Activated naive CD8-positive, alpha-beta T cell treated with anti-CD3 and anti-CD28 coated beads, Interleukin-2, amount 50 U/mL, for 16 hours (primary cell): ENCODE measurements around the gene DOCK6.

ENCODE experiments used
- DNase-seq: peaks from one replicate; pipeline ENCODE4 v3.0.0-alpha.2; 2020; ENCODE audit warnings: low read depth, low spot score

The DOCK6 gene

DNA sequence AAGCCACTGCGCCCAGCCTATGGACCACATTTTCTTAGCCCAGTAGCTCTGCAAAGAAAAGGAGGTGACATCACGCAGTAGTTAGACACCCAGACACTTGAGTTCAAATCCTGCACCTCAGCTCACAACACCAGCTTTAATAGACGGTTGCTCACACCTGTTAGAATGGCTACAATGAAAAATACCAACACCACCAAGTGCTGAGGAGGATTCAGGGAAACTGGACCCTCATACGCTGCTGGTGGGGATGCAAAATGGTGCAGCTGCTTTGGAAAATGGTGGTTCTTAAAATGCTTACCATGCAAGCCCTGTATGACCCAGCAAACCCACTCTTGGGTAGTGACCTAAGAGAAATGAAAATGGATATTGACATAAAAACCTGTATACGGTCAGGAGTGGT is 11.7 kb upstream of the DOCK6 start:
- DNase-seq: no peak

DNA sequence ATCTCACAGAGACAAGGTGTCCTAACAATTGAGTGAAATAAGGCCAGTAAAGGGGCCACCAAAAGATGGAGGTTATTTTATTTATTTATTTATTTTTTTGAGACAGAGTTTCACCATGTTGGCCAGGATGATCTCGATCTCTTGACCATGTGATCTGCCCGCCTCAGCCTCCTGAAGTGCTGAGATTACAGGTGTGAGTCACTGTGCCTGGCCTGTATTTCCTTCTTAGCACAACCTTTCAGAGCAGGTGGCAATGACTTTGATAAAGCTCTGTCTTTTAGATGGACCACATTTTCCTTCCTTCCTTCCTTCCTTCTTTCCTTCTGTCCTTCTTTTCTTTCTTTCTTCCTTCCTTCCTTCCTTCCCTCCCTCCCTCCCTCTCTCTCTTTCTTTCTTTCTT is 11.0 kb upstream of the DOCK6 start:
- no peak for DNase-seq

GRCh38 chr19:11269408-11269807 is 7.1 kb upstream of the DOCK6 start:
- DNase-seq: no peak

DNA sequence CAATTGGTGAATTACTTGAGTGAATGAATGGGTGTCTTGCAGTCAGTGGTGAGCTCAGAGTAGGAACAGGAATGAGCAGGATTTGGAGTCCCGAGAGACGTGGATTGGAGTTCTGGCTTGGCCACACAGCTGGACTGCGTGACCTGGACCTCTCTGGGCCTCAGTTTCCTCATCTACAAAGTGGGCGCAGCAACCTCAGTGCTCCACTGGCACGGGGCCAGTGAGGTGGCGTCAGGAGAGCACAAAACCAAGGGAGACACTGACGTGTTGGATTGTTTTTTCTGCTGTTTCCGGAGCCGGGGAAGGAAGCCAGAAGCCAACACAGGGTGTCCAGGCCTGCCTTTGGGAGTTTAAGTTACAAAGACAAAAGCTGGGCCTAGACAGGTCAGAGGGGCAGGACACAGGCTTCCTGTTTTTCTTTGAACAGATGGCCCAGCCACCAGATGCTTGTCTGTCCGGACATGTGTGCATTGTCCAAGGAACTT is 6.5 kb upstream of the DOCK6 start:
- no peak for DNase-seq

DNA sequence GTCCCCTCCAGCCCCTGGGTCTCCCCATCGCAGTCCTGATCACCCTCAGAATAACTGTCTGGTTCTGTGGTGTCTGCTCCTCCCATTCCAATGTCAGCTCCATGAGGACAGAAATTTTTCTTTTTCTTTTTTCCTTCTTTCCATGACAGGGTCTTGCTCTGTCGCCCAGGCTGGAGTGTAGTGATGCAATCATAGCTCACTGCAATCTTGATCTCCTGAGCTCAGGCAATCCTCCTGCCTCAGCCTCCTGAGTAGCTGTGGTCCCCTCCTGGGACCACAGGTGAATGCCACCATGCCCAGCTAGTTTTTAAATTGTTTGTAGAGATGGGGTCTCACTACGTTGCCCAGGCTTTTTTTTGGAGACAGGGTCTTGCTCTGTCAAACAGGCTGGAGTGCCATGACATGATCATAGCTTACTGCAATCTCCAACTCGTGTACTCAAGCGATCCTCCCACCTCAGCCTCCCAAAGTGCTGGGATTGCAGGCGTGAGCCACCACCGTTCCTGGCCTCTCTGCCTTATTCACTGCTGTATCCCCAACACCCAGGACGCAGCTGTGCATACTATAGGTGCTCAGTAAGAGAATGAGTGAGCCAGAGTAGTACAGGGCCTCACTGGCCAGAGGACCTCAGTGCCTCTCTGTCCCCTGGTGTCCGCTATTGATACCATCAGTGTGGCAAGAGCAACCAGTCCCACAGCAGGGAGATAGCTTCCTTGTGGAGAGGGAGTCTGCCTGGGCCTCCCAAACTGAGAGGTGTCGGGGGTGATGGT is 5.2 kb upstream of the DOCK6 start:
- no peak for DNase-seq

- DNase-seq: no peak
Observed at GRCh38 chr19:11265785-11266236, 3.5 kb upstream of the DOCK6 start.

GRCh38 chr19:11265177-11265784 is 3.0 kb upstream of the DOCK6 start:
- no peak for DNase-seq

DNA sequence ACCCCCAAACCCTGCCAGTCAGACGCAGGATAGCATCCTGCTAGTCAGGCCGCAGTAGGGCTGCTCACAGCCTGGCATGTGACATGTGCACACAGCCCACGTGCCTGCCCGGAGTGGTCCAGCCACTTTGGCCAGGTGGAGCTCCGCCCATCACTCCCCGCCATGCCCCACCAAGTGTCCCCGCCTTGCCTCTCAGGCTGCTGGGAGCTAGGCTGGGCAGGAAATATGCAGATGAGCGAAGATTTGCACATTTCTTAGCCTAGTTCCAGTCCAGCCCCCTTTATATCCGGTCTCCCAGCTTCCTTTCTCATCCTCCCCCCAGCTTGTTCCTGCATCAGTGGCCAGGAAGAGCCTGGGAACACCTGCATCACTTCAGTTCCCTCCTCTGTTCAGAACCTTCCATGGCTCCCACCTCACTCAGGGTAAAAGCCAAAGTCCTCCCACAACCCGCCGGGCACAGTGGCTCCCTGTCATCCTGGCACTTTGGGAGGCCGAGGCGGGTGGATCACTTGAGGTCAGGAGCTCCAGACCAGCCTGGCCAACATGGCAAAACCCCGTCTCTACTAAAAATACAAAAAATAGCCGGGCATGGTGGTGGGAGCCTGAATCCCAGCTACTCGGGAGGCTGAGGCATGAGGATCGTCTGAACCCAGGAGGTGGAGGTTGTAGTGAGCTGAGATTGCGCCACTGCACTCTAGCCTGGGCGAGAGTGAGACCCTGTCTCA is 2.3 kb upstream of the DOCK6 start:
- DNase-seq: no peak

GRCh38 chr19:11263726-11264125 is 1.4 kb upstream of the DOCK6 start:
- DNase-seq: no peak

- DNase-seq: no peak
Observed at GRCh38 chr19:11261431-11261970, 823 bp downstream of the DOCK6 start.

DNA sequence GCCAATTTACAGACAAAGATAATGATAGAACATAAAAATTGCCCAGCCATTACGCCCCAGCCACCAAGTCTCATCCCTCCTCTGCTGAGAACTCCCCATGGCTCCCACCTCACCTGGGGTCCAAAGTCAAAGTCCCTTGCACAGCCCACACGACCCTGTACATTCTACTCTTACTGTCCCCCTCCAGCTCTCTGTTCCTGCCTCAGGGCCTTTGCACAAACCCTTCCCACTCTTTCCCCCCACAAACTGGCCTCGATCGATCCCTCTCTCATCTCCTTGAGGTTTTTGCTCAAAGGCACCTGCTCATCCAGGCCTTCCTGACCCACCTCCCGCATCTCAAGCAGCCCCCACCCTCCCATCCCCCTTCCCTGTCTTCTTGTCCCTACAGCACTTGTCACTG is 1.3 kb downstream of the DOCK6 start:
- no peak for DNase-seq

DNA sequence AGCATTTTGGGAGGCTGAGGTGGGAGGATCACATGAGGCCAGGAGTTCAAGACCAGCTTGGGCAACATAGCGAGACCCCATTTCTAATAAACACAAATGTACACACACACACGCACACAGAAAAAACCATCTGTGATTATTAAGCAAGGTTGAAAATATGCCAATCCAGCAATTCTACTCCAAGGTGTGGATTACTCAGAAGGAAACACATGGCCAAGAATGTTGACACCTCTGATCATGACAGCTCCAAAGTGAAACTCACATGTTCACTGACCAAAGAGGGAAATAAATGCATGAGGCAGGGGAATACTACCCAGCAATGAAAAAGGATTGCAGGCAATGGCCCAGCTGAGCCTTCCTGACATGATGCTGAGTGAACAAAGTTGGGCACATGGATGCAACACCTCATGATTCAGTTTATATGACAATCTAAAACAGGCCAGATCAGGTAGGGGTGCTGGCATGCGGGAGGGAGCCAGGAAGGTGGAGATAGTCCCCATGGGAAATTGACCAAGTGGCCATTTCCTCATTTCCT is 4.4 kb downstream of the DOCK6 start:
- DNase-seq: no peak

GRCh38 chr19:11256189-11256588 is 6.1 kb downstream of the DOCK6 start:
- DNase-seq: no peak

GRCh38 chr19:11254666-11255065 is 7.7 kb downstream of the DOCK6 start:
- DNase-seq: no peak

DNA sequence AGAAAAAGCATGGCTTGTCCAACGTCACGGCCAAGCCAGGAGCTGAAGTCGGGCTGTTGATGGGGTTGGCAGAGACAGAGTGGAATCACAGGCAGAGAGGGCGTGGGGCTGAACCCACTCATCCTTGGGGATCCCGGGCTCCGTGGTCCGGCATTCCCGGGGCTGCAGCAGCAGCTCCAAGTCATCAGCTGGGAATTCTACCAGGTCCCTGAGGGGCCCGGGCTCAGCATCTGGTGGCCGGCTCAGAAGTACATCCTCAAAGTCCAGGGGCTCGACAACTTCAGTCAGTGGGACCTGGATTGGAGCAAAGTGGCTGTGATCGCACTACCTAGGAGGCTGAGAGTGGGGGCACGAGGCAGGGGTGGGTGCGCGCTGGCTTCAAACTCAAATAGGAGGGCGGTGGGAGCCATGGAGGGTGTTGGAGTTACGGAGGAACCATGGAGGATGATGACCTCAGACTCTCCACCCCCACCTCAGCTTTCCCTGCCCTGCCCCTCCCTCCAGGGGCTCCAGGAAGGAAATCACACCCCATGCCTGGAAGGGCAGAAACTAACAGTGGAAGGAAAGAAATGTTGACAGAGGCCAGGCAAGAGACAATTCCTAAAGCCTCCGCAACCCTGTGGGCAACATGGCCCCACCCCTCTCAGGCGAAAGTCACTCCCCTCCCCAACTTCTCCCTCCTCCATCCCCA is 9.5 kb downstream of the DOCK6 start:
- DNase-seq: no peak

GRCh38 chr19:11251650-11252314 is 10.5 kb downstream of the DOCK6 start:
- no peak for DNase-seq

GRCh38 chr19:11251217-11251616 is 11.1 kb downstream of the DOCK6 start:
- DNase-seq: no peak

DNA sequence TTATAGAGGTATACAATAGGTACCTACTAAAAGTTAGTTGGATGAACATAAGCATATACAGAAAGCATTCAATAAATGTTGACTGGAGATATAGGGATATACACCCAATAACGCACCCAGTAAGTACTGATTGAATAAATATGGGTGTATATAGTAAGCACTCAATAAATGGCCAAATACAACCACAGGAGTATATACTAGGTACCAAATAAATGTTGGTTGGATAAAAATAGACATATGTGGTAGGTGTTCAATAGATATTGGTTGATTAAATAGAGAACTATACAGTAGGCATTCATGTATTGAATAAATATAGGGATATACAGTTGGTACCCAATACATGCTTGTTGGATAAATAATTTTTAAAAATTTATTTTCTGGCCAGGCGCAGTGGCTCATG is 13.5 kb downstream of the DOCK6 start:
- no peak for DNase-seq

- no peak for DNase-seq
Observed at GRCh38 chr19:11247934-11248333, 14.4 kb downstream of the DOCK6 start.

DNA sequence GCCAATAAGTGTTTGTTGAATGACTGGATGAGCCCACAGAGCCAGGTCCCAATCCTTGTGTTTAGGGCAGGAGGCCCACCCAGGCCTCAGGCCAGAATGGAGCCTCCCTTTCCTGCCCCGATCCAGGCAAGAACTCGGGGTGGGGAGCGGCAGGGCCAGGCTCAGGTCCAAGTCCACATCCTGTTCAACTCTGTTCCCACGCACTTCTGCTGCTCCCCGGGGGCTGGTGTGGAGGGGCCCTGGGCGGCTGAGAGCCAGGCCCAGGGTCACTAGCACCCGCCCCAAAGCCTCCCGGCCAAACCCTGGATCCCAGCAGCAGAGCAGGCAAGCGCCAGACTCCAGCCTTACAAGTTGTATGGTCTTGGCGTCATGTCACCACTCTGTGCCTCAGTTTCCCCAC is 14.9 kb downstream of the DOCK6 start:
- no peak for DNase-seq

- DNase-seq: no peak
Observed at GRCh38 chr19:11246941-11247340, 15.4 kb downstream of the DOCK6 start.
